Esophagus muscularis mucosa (tissue), 4 donors: ENCODE measurements around the gene KCNJ3.

Source experiments
- CTCF ChIP-seq, 3 experiments: fragments of 200-600 bp in 2 of 3; fragments of 450-650 bp in 1 of 3; sonication (generic) in 2 of 3; IDR thresholded peaks; one replicate each; pipeline ENCODE4 v1.5.1; 2017 to 2019; ENCODE audit warnings: antibody characterized with exemption in 3 of 3, mild to moderate bottlenecking in 2 of 3, moderate library complexity in 1 of 3
- EP300 ChIP-seq: sonication (generic); formaldehyde crosslinking; IDR thresholded peaks from one replicate; pipeline ENCODE4 v1.6.1; 2017; ENCODE audit warnings: antibody characterized with exemption
- POLR2A ChIP-seq: fragments of 450-650 bp; IDR thresholded peaks from one replicate; pipeline ENCODE4 v1.6.1; 2017; ENCODE audit warnings: antibody characterized with exemption, moderate library complexity, mild to moderate bottlenecking, low read depth
- POLR2AphosphoS5 ChIP-seq, 2 donors: sonication (generic); formaldehyde crosslinking; IDR thresholded peaks; one replicate each; pipeline ENCODE4 v1.6.1; 2017; ENCODE audit warnings: antibody characterized with exemption in 2 of 2

- TF ChIP-seq EP300 (no peak), POLR2AphosphoS5 (IDR thresholded peaks at IDR 0.05) (no peak), CTCF (IDR thresholded peaks at IDR 0.05) (no peak), POLR2A (no peak)
These were observed 28.4 kb upstream of the KCNJ3 start for GRCh38 chr2:154670083-154670482.
